Measurements from ENCODE around the gene NMT1. TPM values are rescaled to one million over a fixed set of nuclear protein-coding genes. Genes with fewer than 3 reads are reported as not detected.

The NMT1 gene
- total and polyA plus RNA-seq, 2 of the 13 experiments (the other 11 are each of a cell fraction or from before 2014, with no cell fraction given), result 75.7 to 142 TPM

- TF ChIP-seq HNRNPL (IDR thresholded peaks at IDR 0.05; ENCODE audit: low read depth, low read length) (no peak), ZNF274 (CRISPR knock-in tag; IDR thresholded peaks at IDR 0.05) (no peak), RAD21 (CRISPR knock-in tag; IDR thresholded peaks at IDR 0.05) (no peak), MYNN (CRISPR knock-in tag; IDR thresholded peaks at IDR 0.05; ENCODE audit: low read depth) (no peak), KLF6 (CRISPR knock-in tag; IDR thresholded peaks at IDR 0.05) (no peak), ZC3H13 (CRISPR knock-in tag; IDR thresholded peaks at IDR 0.05) (peak; percentile 13; the same call in 1 of the 2 replicates), POLR2A (IDR thresholded peaks at IDR 0.05; ENCODE audit: insufficient read depth in 1 of 2, low read depth in 2 of 2, low read length in 2 of 2) (peak; percentile 26 to 38; a peak in 1 of 4 replicates), ZNF33A (CRISPR knock-in tag; IDR thresholded peaks at IDR 0.05; ENCODE audit: borderline replicate concordance) (no peak), ZSCAN31 (CRISPR knock-in tag; IDR thresholded peaks at IDR 0.05; ENCODE audit: low read depth) (no peak), DNMT1 (CRISPR knock-in tag; IDR thresholded peaks at IDR 0.05) (no peak), SAP130 (CRISPR knock-in tag; IDR thresholded peaks at IDR 0.05; ENCODE audit: low read depth) (no peak), MTA3 (CRISPR knock-in tag; IDR thresholded peaks at IDR 0.05) (no peak), PAF1 (CRISPR knock-in tag; IDR thresholded peaks at IDR 0.05) (0 out of 2 replicates have a peak, but pooled peaks have one; percentile 48), MLX (CRISPR knock-in tag; IDR thresholded peaks at IDR 0.05) (no peak)
Measured at GRCh38 chr17:45146166-45146565, 85.0 kb downstream of the NMT1 start (continued).

GRCh38 chr17:45146592-45146889, 85.4 kb downstream of the NMT1 start:
- FAIRE-seq (peak; percentile 23), ATAC-seq (no peak), DNase-seq (ENCODE audit: low spot score) (no peak)
- no peaks in the 10 kb centered on the region; a peak in 1 of 5 replicates for H3K36me3 ChIP-seq (replicated peaks in 1 of 2; ENCODE audit: control insufficient read depth in 1 of 2, insufficient read depth in 2 of 2, low read length in 2 of 2)
- H3K9ac ChIP-seq (ENCODE audit: insufficient read depth, low read depth, low read length), result peak overlapping the region; percentile 94
- peak overlapping the region; percentile 97 for H3K27ac ChIP-seq (ENCODE audit: extremely low read length, insufficient read depth, low read length)
- peaks cover 31% of the 10 kb centered on the region for H3K79me2 ChIP-seq (ENCODE audit: insufficient read depth, low read length)
- peaks cover 32% of the 10 kb centered on the region for H4K20me1 ChIP-seq (ENCODE audit: insufficient read depth, low read length)
- H3K4me2 ChIP-seq (ENCODE audit: low read depth, low read length), result peak overlapping the region; percentile 96
- 93% methylated on average over 4 of the region's 4 CpGs for WGBS (ENCODE audit: low lambda C conversion rate)
- intact Hi-C loops (cut with micrococcal nuclease; ENCODE audit: unreplicated experiment) (no loop called here), in situ Hi-C loops (cut with HindIII; ENCODE audit: extremely low pct_ligation_motif_present, low pct_unique_long_range_greater_than_20kb) (loop anchor here (5.0 kb wide), 2 partner anchors 51 to 101 kb away; no protein-coding TSS in a partner anchor)
- ChIA-PET POLR2A (interaction anchor here (0.8 to 19.8 kb wide), 3 partner anchors 11 to 51 kb away, joined by 3 to 2487 read pairs (median 8); partner anchors contain the start of genes ACBD4 and HEXIM2), CTCF (ENCODE audit: low intra/inter-chr PET ratio, low total read pairs) (interaction anchor here (7.0 to 8.5 kb wide), 2 partner anchors 11 to 50 kb away, joined by 60 to 130 read pairs; partner anchors contain the start of gene ACBD4)
- no peaks in the 10 kb centered on the region for H3K9me3 ChIP-seq (ENCODE audit: low read length)
- H3K4me1 ChIP-seq (ENCODE audit: insufficient read depth, low read length), result peaks cover 20% of the 10 kb centered on the region
- no peaks in the 10 kb centered on the region; a peak in 2 of 5 replicates for H3K27me3 ChIP-seq (ENCODE audit: control insufficient read depth in 1 of 2, insufficient read depth in 2 of 2, low read length in 2 of 2)
- no peak overlapping the region for H2AFZ ChIP-seq (ENCODE audit: low read length)
- peak overlapping the region in 2 of 3 experiments; percentile 81 to 88; a peak in 4 of 6 replicates for H3K4me3 ChIP-seq (replicated peaks in 1 of 3; ENCODE audit: insufficient read depth in 1 of 3, low read depth in 2 of 3, low read length in 3 of 3)
- no TSS peak for BruUV-seq (replicated peaks)
- TF ChIP-seq ZNF501 (CRISPR knock-in tag; IDR thresholded peaks at IDR 0.05) (peak; percentile 81; the same call in 1 of the 2 replicates), ZSCAN5A (CRISPR knock-in tag; IDR thresholded peaks at IDR 0.05; ENCODE audit: borderline replicate concordance) (0 out of 2 replicates have a peak, but pooled peaks have one; percentile 52), UBTF (CRISPR knock-in tag; IDR thresholded peaks at IDR 0.05) (peak; percentile 34; the same call in 1 of the 2 replicates), ZNF607 (CRISPR knock-in tag; IDR thresholded peaks at IDR 0.05; ENCODE audit: borderline replicate concordance) (peak; percentile 2; the same call in 1 of the 2 replicates)
- TF ChIP-seq, protein P1, sequence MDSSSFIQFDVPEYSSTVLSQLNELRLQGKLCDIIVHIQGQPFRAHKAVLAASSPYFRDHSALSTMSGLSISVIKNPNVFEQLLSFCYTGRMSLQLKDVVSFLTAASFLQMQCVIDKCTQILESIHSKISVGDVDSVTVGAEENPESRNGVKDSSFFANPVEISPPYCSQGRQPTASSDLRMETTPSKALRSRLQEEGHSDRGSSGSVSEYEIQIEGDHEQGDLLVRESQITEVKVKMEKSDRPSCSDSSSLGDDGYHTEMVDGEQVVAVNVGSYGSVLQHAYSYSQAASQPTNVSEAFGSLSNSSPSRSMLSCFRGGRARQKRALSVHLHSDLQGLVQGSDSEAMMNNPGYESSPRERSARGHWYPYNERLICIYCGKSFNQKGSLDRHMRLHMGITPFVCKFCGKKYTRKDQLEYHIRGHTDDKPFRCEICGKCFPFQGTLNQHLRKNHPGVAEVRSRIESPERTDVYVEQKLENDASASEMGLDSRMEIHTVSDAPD (CRISPR knock-in tag; IDR thresholded peaks at IDR 0.05), result 0 out of 2 replicates have a peak, but pooled peaks have one; percentile 33

Data from HepG2 (cell line).